Frontal cortex (tissue), 4 donors: ENCODE measurements around the gene NLRC5. TPM values are rescaled to one million over a fixed set of nuclear protein-coding genes. Genes with fewer than 3 reads are reported as not detected.
"Not testable (repeated sequence)": the region's sequence is repeated elsewhere in the genome, so short reads cannot be mapped to it uniquely, and the experiment has no call there.

Source experiments
- DNase-seq, 2 donors: peaks; one replicate each; pipeline ENCODE4 v3.0.0; 2012; ENCODE audit warnings: low spot score in 2 of 2
- FAIRE-seq: peaks from 2 replicates; lab custom pipeline; 2012; peaks lifted over from hg19 to GRCh38; lab: Jason Lieb, UNC
- total RNA-seq: library from RNA; depleted of rRNA; stranded (reverse); fragments of >200 nt; gene quantifications from one replicate; pipeline ENCODE4 v1.2.3, GENCODE V29; 2014
- donor health status: control.
- donor health status: control.
- donor health status: control.

Gene NLRC5
- total RNA-seq, 1 donor from 2014 or later, result 0.41 TPM

GRCh38 chr16:56980792-56981724 lies 8.3 kb upstream of the NLRC5 start:
- no peak for DNase-seq
- FAIRE-seq, result no peak

GRCh38 chr16:56981729-56982271 lies 7.6 kb upstream of the NLRC5 start:
- no peak for FAIRE-seq
- no peak for DNase-seq

GRCh38 chr16:56982695-56983094 lies 6.7 kb upstream of the NLRC5 start:
- no peak for FAIRE-seq
- DNase-seq, result no peak

GRCh38 chr16:56983211-56983751 lies 6.1 kb upstream of the NLRC5 start:
- FAIRE-seq (no peak), DNase-seq (no peak)

- DNase-seq (no peak), FAIRE-seq (no peak)
These were observed 4.7 kb upstream of the NLRC5 start for GRCh38 chr16:56984639-56985038.

GRCh38 chr16:56985288-56985961 lies 3.9 kb upstream of the NLRC5 start:
- DNase-seq (no peak), FAIRE-seq (no peak)

- no peak for DNase-seq
- no peak for FAIRE-seq
These were observed 3.4 kb upstream of the NLRC5 start for GRCh38 chr16:56985962-56986360.

GRCh38 chr16:56986361-56986760 lies 3.0 kb upstream of the NLRC5 start:
- DNase-seq (no peak), FAIRE-seq (no peak)

GRCh38 chr16:56986908-56987307 lies 2.4 kb upstream of the NLRC5 start:
- DNase-seq, FAIRE-seq: not testable (repeated sequence)

- FAIRE-seq (no peak), DNase-seq (no peak)
These were observed 1.7 kb upstream of the NLRC5 start for GRCh38 chr16:56987692-56988091.

- DNase-seq (peak in 1 of 2 donors; percentile 22), FAIRE-seq (no peak)
These were observed 1.0 kb upstream of the NLRC5 start for GRCh38 chr16:56988161-56988947.

GRCh38 chr16:56989988-56990387 lies 631 bp downstream of the NLRC5 start:
- no peak for DNase-seq
- no peak for FAIRE-seq

GRCh38 chr16:56990407-56991286 lies 1.3 kb downstream of the NLRC5 start:
- DNase-seq, result no peak

GRCh38 chr16:56992431-56992830 lies 3.1 kb downstream of the NLRC5 start:
- DNase-seq, FAIRE-seq: not testable (repeated sequence)

More at GRCh38 chr16:56990407-56991286, 1.3 kb downstream of the NLRC5 start:
- FAIRE-seq, result no peak

- no peak for DNase-seq
- no peak for FAIRE-seq
These were observed 3.8 kb downstream of the NLRC5 start for GRCh38 chr16:56993204-56993603.

- DNase-seq, result no peak
- no peak for FAIRE-seq
These were observed 5.0 kb downstream of the NLRC5 start for GRCh38 chr16:56994311-56994710.

- FAIRE-seq (no peak), DNase-seq (no peak)
These were observed 5.9 kb downstream of the NLRC5 start for GRCh38 chr16:56995136-56995805.

GRCh38 chr16:56997264-56997663 lies 7.9 kb downstream of the NLRC5 start:
- DNase-seq (no peak), FAIRE-seq (no peak)
